ENCODE results near the gene PXYLP1. TPM values are rescaled to one million over a fixed set of nuclear protein-coding genes. Genes with fewer than 3 reads are reported as not detected.
A peak's percentile ranks its signal among the peaks of the same experiment; 100 is the strongest.

PXYLP1 gene
- total RNA-seq, 1 donor from 2014 or later = 36.3 TPM

DNA sequence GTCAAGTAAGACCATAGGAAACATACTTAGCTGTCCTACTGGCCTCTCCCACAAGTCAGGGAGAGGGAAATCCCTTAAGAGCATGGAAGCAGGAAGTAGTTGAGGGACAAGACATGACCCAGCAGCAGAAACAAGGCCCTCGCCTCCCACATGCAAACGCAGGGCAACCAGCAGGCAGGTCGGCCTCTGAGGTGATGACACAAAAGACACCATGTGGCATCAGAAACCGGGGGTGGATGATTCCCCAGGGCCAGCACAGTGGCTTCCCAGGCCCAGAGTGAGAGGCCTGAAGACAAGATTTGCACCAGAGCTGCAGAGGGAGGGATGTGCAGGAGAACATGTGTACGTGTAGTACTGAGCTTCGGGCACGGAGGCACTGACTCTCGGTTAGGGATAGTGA lies 26.3 kb downstream of the PXYLP1 start:
- Mint-ChIP-seq H3K36me3 (peaks cover 15% of the 10 kb centered on the region), H3K27ac (peak overlapping the region; percentile 35), H3K9me3 (no peaks in the 10 kb centered on the region), H3K4me3 (no peak overlapping the region), H3K27me3 (ENCODE audit: insufficient read depth, low read depth) (peaks cover 2% of the 10 kb centered on the region), H3K4me1 (peaks cover 36% of the 10 kb centered on the region)
- no peak overlapping the region for H2AFZ ChIP-seq (replicated peaks)
- H3K27ac ChIP-seq = no peak overlapping the region
- H3K4me1 ChIP-seq = peaks cover 24% of the 10 kb centered on the region
- H3K9me3 ChIP-seq (ENCODE audit: low read depth) = no peaks in the 10 kb centered on the region
- H3K4me2 ChIP-seq = no peak overlapping the region
- H3K27me3 ChIP-seq = no peaks in the 10 kb centered on the region
- peaks cover 17% of the 10 kb centered on the region for H3F3A ChIP-seq (ENCODE audit: low read depth)
- TF ChIP-seq EZH2 (IDR thresholded peaks at IDR 0.05) = no peak
- no peak for TF ChIP-seq CTCF (IDR thresholded peaks at IDR 0.05)
- TF ChIP-seq EZH2phosphoT487 (IDR thresholded peaks at IDR 0.05) = no peak
- H3K9ac ChIP-seq = no peak overlapping the region
- H3K79me2 ChIP-seq (ENCODE audit: low read depth) = peaks cover 5% of the 10 kb centered on the region
- H3K36me3 ChIP-seq = no peaks in the 10 kb centered on the region
- H3K4me3 ChIP-seq = no peak overlapping the region
- DNase-seq (ENCODE audit: low spot score) = no peak
- peaks cover 12% of the 10 kb centered on the region for H4K20me1 ChIP-seq (ENCODE audit: low read depth)

DNA sequence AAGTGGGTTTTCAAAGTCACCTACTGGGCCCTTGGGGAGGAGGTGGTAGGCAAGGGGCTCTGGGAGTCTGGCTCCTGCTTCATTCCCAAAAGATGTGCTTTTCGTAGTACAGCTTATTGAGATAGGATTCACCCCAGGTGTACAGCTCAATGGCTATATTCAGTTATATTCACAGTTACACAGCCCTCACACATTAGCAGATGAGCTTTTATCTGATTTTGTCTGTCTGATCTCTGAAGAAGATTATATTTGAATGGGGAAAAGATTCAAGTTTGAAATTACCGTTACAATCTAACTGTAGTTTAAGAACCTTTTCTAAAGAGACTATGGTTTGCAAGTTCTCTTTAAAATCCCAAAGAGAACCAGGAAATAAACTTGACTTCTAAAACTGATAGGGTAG lies 27.3 kb downstream of the PXYLP1 start:
- Histone ChIP-seq H3K9me3 (ENCODE audit: low read depth) (no peaks in the 10 kb centered on the region), H2AFZ (replicated peaks) (no peak overlapping the region), H3K4me2 (peak overlapping the region; percentile 61), H3K4me3 (no peak overlapping the region), H3F3A (ENCODE audit: low read depth) (peaks cover 17% of the 10 kb centered on the region), H3K9ac (no peak overlapping the region), H3K27ac (no peak overlapping the region), H3K4me1 (peaks cover 24% of the 10 kb centered on the region), H4K20me1 (ENCODE audit: low read depth) (peaks cover 12% of the 10 kb centered on the region), H3K36me3 (no peaks in the 10 kb centered on the region), H3K27me3 (no peaks in the 10 kb centered on the region), H3K79me2 (ENCODE audit: low read depth) (peaks cover 5% of the 10 kb centered on the region)
- Mint-ChIP-seq H3K36me3 (peaks cover 17% of the 10 kb centered on the region), H3K4me3 (no peak overlapping the region), H3K9me3 (no peaks in the 10 kb centered on the region), H3K4me1 (peaks cover 36% of the 10 kb centered on the region), H3K27me3 (ENCODE audit: insufficient read depth, low read depth) (peaks cover 2% of the 10 kb centered on the region), H3K27ac (peak overlapping the region; percentile 89)
- TF ChIP-seq EZH2 (IDR thresholded peaks at IDR 0.05) = no peak
- no peak for DNase-seq (ENCODE audit: low spot score)

DNA sequence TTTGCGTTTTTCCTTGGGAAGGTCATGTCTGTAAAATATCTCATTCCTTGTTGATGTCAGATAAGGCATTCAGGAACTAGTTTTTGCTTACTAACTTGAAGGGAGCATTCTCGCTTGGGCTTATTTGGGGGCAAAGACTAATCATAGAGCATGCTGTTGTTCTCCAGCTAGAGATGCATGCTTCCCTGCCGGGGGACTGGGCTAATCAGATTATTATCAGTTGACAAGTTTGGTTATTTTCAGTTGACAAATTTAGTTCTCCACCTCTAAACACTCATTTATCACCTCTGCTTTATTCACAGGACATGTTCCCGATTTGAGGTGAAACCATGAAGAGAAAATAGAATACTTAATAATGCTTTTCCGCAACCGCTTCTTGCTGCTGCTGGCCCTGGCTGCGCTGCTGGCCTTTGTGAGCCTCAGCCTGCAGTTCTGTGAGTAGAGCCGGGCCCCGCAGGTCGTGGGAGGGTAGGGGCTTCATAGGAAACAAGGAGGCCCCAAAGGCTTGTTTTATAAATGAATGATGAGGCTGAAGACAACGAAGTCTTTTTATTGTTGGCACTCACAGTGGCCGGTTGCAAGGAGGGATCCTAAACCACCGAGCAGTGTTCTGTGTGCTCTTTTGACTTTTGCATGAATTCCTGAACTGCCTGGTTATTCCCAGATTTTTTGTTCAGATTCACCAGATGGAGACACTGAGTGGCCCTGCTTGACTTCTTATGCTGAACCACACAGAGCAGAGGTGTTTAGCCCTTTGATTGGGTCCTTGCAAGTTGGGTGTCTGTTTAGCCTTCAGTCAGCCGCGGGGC lies 28.4 kb downstream of the PXYLP1 start:
- Mint-ChIP-seq H3K4me1 (peaks cover 36% of the 10 kb centered on the region), H3K36me3 (peaks cover 21% of the 10 kb centered on the region), H3K27me3 (ENCODE audit: insufficient read depth, low read depth) (peaks cover 2% of the 10 kb centered on the region), H3K27ac (peak overlapping the region; percentile 89), H3K9me3 (no peaks in the 10 kb centered on the region), H3K4me3 (peak overlapping the region; percentile 27)
- Histone ChIP-seq H4K20me1 (ENCODE audit: low read depth) (peaks cover 12% of the 10 kb centered on the region), H2AFZ (replicated peaks) (no peak overlapping the region), H3K4me2 (peak overlapping the region; percentile 61), H3K9ac (no peak overlapping the region), H3K79me2 (ENCODE audit: low read depth) (no peaks in the 10 kb centered on the region), H3K27me3 (no peaks in the 10 kb centered on the region), H3K4me3 (no peak overlapping the region), H3K9me3 (ENCODE audit: low read depth) (no peaks in the 10 kb centered on the region), H3F3A (ENCODE audit: low read depth) (peaks cover 17% of the 10 kb centered on the region), H3K27ac (peak overlapping the region; percentile 71), H3K36me3 (no peaks in the 10 kb centered on the region), H3K4me1 (peaks cover 24% of the 10 kb centered on the region)
- TF ChIP-seq CTCF (IDR thresholded peaks at IDR 0.05) (no peak), EZH2 (IDR thresholded peaks at IDR 0.05) (no peak), EZH2phosphoT487 (IDR thresholded peaks at IDR 0.05) (no peak)
- DNase-seq (ENCODE audit: low spot score) = peak; percentile 39

DNA sequence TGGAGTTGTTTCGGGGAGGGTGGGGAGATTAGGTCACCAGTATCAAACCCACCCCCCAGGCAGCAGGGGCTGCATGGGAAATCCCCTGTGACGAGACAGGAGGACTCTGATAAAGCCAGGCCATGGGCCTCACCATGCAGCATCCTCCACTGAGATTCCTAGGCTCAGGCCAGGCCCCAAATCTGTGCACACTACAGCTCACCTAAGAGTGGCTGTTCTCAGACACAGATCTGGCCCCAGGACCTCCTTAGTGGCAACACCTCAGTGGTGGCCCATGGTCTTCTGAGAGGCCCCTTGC lies 29.0 kb downstream of the PXYLP1 start:
- H3K36me3 Mint-ChIP-seq = peaks cover 23% of the 10 kb centered on the region
- H3K27ac Mint-ChIP-seq = no peak overlapping the region

More for the DNA sequence above, 29.0 kb downstream of the PXYLP1 start:
- DNase-seq (ENCODE audit: low spot score) = peak; percentile 15
- Histone ChIP-seq H3K9me3 (ENCODE audit: low read depth) (no peaks in the 10 kb centered on the region), H3K79me2 (ENCODE audit: low read depth) (no peaks in the 10 kb centered on the region), H3F3A (ENCODE audit: low read depth) (peaks cover 17% of the 10 kb centered on the region), H3K27ac (peak overlapping the region; percentile 71), H4K20me1 (ENCODE audit: low read depth) (peaks cover 12% of the 10 kb centered on the region), H3K4me3 (no peak overlapping the region), H3K4me1 (peaks cover 24% of the 10 kb centered on the region), H3K9ac (no peak overlapping the region), H3K36me3 (no peaks in the 10 kb centered on the region), H3K4me2 (peak overlapping the region; percentile 61), H2AFZ (replicated peaks) (no peak overlapping the region), H3K27me3 (no peaks in the 10 kb centered on the region)
- H3K9me3 Mint-ChIP-seq = no peaks in the 10 kb centered on the region
- no peak for TF ChIP-seq CTCF (IDR thresholded peaks at IDR 0.05)
- TF ChIP-seq EZH2 (IDR thresholded peaks at IDR 0.05) = no peak
- no peak for TF ChIP-seq EZH2phosphoT487 (IDR thresholded peaks at IDR 0.05)
- H3K4me1 Mint-ChIP-seq = peaks cover 39% of the 10 kb centered on the region
- no peak overlapping the region for H3K4me3 Mint-ChIP-seq
- peaks cover 2% of the 10 kb centered on the region for H3K27me3 Mint-ChIP-seq (ENCODE audit: insufficient read depth, low read depth)
